ENCODE measurements around the gene PAPOLA. TPM values are rescaled to one million over a fixed set of nuclear protein-coding genes. Genes with fewer than 3 reads are reported as not detected.
A peak's percentile ranks its signal among the peaks of the same experiment; 100 is the strongest.
"Not testable (repeated sequence)": the region's sequence is repeated elsewhere in the genome, so short reads cannot be mapped to it uniquely, and the experiment has no call there.

The PAPOLA gene
- total RNA-seq = 110 and 151 TPM in 2 replicates

- DNase-seq (ENCODE audit: low read depth, low spot score) = peak; percentile 79
Measured at GRCh38 chr14:96501740-96502620, at the start of gene PAPOLA. Gene PAPOLA, plus strand, starts transcription at chr14:96502382. Its CDS starts 211 bp downstream, at chr14:96502593.

- DNase-seq (ENCODE audit: low read depth, low spot score) = no peak
Measured at GRCh38 chr14:96452684-96453083, 49.5 kb upstream of the PAPOLA start.

DNA sequence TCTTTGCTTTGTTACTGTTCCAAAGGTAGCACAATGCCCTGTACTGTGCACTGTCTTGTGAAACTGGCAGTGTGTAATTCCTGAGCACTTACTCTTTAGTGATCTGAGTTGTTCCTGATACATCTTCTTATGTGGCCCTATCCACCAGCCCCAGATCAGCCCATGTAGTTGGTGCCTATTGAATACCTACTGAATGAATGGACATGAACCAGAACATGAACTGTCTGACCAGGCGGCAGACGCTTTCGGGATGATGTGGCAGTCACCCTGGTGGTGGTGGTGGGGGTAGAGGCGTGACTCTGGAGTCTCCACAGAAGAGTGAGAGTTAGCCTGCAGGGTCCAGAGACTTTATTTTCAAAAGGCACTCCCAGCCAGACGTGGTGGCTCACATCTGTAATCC is 46.6 kb upstream of the PAPOLA start:
- DNase-seq (ENCODE audit: low read depth, low spot score) = no peak

DNA sequence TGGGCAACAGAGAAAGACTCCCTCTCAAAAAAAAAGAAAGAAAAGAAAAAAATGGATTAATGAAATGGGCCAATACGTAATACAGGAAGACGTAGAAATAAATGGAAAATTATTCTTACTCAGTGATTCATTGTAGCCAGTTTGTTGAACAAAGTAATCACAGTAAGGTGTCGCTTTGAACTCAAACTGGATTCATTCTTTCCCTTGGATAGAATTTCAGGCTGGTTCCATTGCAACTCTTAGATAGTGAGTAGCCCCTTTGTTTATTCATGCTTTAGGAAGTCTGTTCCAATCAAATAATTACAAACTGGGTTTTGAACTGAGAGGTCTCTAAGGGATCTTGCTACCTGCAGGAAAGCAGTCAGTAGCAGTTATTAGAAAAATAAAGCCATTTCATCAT is 42.3 kb upstream of the PAPOLA start:
- DNase-seq (ENCODE audit: low read depth, low spot score) = no peak

GRCh38 chr14:96461950-96462798 is 40.0 kb upstream of the PAPOLA start:
- no peak for DNase-seq (ENCODE audit: low read depth, low spot score)

DNA sequence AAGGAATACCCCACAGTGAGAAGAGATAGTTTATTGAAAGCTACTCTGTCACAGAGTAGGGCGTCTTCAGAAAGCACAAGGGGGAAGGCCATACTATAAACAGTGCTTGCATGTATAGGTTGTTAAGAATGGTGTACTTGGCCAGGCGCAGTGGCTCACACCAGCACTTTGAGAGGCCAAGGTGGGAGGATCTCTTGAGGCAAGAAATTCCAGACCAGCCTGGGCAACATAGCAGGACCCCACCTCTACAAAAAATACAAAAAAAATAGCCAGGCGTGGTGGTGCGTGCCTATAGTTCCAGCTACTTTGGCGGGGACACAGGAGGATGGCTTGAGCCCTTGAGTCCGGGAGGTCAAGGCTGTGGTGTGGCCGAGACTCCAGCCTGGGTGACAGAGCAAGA is 38.0 kb upstream of the PAPOLA start:
- DNase-seq (ENCODE audit: low read depth, low spot score) = no peak

GRCh38 chr14:96466918-96467317 is 35.3 kb upstream of the PAPOLA start:
- DNase-seq (ENCODE audit: low read depth, low spot score) = no peak

DNA sequence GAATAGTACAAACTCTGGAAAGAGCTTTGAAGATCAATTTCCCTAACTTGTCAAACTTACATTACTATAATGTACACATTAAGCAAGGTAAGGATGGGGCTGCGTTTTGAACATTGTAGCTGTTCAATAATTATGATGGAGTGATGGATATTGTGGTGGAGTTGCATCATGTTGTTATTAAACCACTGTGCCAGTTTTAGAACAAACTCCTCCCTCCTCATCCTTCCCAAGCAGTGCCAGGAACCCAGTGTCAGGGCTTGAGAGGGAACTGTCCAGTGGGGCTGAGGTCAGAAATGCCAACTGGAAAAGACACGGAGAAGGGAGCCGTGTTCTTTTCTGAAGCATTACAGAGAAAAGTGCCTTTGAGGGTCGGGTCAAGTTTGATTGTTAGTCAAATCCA is 31.9 kb upstream of the PAPOLA start:
- no peak for DNase-seq (ENCODE audit: low read depth, low spot score)

GRCh38 chr14:96470967-96471366 is 31.2 kb upstream of the PAPOLA start:
- not testable (repeated sequence) for DNase-seq (ENCODE audit: low read depth, low spot score)

DNA sequence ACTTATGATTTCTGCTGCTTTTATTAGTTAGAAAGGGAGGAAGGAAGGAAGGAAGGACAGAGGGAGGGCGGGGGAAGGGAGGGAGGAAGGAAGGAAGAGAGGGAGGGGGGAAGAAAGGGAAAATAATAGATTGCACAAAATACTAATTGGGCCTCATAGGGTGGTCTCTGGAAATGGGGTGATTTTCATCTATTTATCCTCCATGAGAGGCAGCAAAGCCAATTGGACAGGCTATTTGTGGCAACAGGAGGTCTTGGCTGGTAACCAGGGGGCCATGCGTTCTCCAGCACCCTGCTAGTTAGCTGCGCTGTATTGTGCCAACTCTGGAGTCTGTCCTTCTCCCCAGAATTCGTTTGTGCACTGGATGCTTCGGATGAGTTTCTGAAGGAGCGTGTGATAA is 24.1 kb upstream of the PAPOLA start:
- no peak for DNase-seq (ENCODE audit: low read depth, low spot score)

DNA sequence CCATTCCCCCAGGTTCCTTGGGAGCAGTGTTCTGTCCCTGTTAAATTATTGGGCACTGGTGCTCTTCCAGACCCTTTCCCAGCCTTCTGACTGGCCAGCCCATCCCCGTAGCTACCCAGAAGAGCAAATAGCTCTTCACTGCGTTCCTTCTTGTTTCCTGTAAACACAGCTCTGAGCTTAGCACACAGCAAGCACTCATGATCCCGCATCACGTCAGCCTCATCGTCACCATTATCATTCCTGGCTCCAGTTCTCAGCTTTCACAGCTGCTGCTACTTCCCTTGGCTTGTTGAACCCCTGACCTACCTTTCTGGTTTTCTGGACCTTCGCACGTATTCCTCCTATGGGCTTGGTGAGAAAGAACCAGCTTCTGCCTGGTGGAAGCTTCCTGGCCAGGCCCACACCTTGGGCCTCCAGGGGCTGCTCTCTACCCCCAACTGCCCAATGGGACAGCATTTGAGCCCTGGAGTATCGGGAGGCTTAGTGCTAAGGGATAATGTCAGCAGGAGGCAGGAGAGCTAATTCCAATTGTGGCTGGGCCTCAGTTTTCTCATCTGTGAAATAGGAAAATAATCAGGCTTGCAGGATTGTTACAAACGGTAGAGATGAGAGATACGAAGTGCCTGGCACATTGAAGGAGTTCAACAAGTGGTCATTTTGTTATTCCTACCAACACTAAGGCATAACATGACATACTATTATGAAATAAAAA is 22.6 kb upstream of the PAPOLA start:
- DNase-seq (ENCODE audit: low read depth, low spot score) = no peak

DNA sequence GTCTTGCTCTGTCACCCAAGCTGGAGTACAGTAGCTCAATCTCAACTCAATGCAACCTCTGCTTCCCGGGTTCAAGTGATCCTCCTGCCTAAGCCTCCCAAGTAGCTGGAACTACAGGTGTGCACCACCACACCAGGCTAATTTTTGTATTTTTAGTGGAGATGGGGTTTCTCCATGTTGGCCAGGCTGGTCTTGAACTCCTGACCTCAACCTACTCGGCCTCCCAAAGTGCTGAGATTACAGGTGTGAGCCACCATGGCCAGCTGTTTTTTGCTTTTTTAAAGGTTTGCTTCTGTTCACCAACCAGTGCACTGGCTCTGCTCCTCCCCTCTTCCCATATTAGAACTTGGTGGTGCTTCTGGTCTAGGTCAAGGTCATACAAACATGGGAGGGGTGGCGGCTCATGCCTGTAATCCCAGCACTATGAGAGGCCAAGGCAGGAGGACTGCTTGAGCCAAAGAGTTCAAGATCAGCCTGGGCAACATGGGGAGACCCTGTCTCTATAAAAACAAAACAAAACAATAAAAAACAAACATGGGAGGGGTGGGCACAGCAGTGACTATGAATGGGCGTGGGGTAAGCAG is 20.4 kb upstream of the PAPOLA start:
- DNase-seq (ENCODE audit: low read depth, low spot score) = no peak

DNA sequence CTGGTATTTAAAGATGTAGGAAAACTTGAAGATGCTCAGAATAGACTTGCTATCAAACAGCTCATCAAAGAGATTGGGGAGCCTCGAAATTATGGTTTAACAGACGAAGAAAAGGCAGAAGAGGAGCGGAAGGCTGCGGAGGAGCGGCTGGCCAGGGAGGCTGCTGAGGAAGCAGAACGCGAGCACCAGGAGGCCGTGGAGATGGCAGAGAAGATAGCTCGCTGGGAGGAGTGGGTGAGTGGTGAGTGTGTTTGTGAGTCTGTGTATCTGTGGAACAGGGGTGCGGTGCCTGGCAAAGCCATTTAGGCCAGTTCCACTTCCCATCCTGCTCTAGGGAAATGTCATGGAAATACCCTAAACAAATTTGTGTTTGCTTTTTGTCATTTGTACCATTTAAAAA is 19.2 kb upstream of the PAPOLA start:
- DNase-seq (ENCODE audit: low read depth, low spot score) = no peak

DNA sequence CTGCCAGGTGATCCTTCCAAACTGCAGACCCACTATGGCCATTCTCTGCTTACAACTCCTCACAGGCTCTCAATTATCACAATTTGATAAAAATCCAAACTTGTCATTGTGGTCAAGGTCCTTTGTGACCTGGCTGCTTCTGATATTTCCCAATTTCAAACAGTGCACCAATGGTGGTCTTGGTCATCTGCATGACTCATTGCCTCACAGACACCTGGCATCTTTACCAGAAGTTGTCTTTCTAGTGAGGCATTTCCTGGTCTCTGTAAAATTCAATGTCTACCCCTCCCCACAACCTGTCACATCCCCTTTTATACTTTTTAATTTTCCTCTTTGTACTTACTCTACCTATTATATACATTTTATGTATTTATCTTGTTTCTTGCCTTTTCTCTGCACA is 17.8 kb upstream of the PAPOLA start:
- DNase-seq (ENCODE audit: low read depth, low spot score) = no peak

DNA sequence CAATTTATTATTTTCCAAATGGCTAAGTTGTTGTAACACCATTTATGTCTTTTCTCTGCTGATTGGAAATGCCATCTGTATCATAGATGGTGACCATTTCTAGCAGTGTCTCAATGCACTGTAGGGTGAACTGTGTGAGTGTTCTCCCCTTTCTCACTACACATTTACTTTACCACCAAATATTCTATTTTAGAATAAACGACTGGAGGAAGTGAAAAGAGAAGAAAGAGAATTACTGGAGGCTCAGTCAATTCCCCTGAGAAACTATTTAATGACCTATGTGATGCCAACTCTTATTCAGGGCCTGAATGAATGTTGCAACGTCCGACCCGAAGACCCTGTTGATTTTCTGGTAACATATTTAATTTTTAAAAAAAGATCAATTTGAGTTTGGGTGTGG is 15.5 kb upstream of the PAPOLA start:
- DNase-seq (ENCODE audit: low read depth, low spot score) = no peak

GRCh38 chr14:96489327-96489726 is 12.9 kb upstream of the PAPOLA start:
- DNase-seq (ENCODE audit: low read depth, low spot score) = no peak

DNA sequence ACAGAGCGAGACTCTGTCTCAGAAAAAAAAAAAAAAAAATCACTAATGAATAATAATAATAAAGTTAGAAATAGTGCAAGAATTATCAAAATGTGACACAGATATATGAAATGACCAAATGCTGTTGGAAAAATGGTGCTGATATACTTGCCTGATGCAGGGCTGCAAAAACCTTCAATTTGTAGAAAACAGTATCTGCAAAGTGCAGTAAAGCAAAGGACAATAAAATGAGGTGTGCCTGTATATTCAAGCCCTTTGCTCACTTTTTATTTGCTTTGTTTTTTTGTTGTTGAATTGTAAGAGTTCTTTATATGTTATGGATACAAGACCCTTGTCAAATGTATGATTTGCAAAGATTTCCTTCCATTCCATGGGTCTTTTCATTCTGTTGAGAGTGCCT is 9.0 kb upstream of the PAPOLA start:
- no peak for DNase-seq (ENCODE audit: low read depth, low spot score)

DNA sequence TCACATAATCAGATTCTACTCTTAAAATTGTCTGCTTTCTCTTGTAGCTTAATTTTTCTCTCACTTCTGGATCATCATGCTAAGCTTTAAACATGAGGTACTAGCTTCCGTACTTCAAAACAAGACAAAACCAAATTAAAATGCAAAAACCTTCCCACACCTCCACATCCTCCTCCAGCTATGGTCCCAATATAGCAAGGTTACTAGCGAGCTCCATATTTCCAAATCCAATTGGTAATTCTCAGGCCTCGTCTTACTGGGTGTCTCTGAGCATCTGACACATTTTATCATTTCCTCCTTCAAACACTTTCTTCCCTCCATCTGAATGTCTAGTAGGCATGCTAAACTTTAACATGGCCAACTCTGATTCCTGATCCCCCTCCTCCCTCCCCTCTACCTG is 7.9 kb upstream of the PAPOLA start:
- no peak for DNase-seq (ENCODE audit: low read depth, low spot score)

DNA sequence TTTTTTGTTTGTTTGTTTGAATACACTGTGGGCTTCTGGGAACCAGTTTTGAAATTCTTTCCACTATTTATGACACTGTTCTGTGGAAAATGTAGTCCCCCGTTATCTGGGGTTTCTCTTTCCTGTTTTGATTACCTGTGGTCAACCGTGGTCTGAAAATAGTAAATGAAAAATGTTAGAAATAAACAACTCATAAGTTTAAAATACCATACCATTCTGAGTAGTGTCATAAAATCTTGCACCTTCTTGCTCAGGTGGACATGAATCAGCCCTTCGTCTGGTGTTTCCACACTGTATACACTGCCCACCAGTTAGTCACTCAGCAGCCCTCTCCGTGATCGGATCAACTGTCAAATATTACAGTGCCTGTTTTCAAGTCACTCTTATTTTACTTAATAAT is 5.1 kb upstream of the PAPOLA start:
- no peak for DNase-seq (ENCODE audit: low read depth, low spot score)

GRCh38 chr14:96497586-96497985 is 4.6 kb upstream of the PAPOLA start:
- no peak for DNase-seq (ENCODE audit: low read depth, low spot score)

GRCh38 chr14:96501217-96501739 is 904 bp upstream of the PAPOLA start:
- no peak for DNase-seq (ENCODE audit: low read depth, low spot score)
